HCT116 (cell line): ENCODE results near the gene RMRP. TPM values are rescaled to one million over a fixed set of nuclear protein-coding genes. Genes with fewer than 3 reads are reported as not detected.

Experiments
- ATAC-seq: fragments of 200-7000 bp; cut with Tn5 transposase; 2 replicates; pipeline ENCODE4 v1.9.1; 2020; ENCODE audit warnings: mild to moderate bottlenecking, moderate library complexity
- BruUV-seq: library from RNA; stranded (reverse); fragments of 400-500 nt; replicated peaks from 2 replicates; lab custom pipeline; 2021; lab: Mats Ljungman, UMichigan
- CTCF ChIA-PET: fragments of 300-600 bp; sonication (Branson Sonifier 250); formaldehyde crosslinking; loops from one replicate; lab custom pipeline; 2021; ENCODE audit warnings: antibody characterized with exemption; lab: Charles Lee
- POLR2A ChIA-PET: fragments of 300-600, 350-600 bp; sonication (Branson Sonifier 250); formaldehyde crosslinking; loops from one replicate; lab custom pipeline; 2021; ENCODE audit warnings: antibody characterized with exemption; lab: Charles Lee
- RAD21 ChIA-PET, 2 experiments: fragments of 300-600 bp; sonication (Branson Sonifier 250); formaldehyde crosslinking; loops; one replicate each; lab custom pipeline; 2023; ENCODE audit warnings: low total read pairs in 2 of 2; ENCODE audit not compliant: uncharacterized antibody in 2 of 2, unreplicated experiment in 2 of 2, low non-redundant PET in 1 of 2; lab: Charles Lee
- DNase-seq: peaks from one replicate; pipeline ENCODE4 v3.0.0-alpha.2; 2010; ENCODE audit warnings: low read depth, low spot score
- H2AFZ ChIP-seq: fragments of 200-600 bp; shearing (Covaris generic), sonication (generic); 2 replicates; pipeline ENCODE4 v1.6.1; 2017; ENCODE audit warnings: low read depth, mixed run types, mixed read lengths, antibody characterized with exemption, low read length; ENCODE audit not compliant: poor library complexity, severe bottlenecking
- H3K27ac ChIP-seq: 2 replicates; pipeline ENCODE4 v1.5.1; 2012; ENCODE audit warnings: low read depth, low read length
- H3K27me3 ChIP-seq: fragments of 200-600 bp; sonication (generic); 2 replicates; pipeline ENCODE4 v1.6.1; 2016; ENCODE audit warnings: mixed run types, low read length, mixed read lengths; ENCODE audit not compliant: insufficient read depth
- H3K36me3 ChIP-seq, 2 experiments: fragments of 200-500 bp in 1 of 2; fragments of 200-600 bp in 1 of 2; sonication (Bioruptor generic) in 1 of 2; sonication (generic) in 1 of 2; 2 replicates each; pipeline versions ENCODE4 v1.5.1 to v1.6.1; 2014 to 2016; ENCODE audit warnings: low read length in 2 of 2, inconsistent platforms in 1 of 2, mixed read lengths in 1 of 2, mixed run types in 1 of 2; ENCODE audit not compliant: insufficient read depth in 2 of 2, control insufficient read depth in 1 of 2
- H3K4me1 ChIP-seq, 2 experiments: fragments of 200-600 bp in 1 of 2; sonication (generic) in 1 of 2; 2 replicates each; pipeline versions ENCODE4 v1.5.1 to v1.6.1; 2012 to 2017; ENCODE audit warnings: low read length in 2 of 2, inconsistent platforms in 1 of 2, mild to moderate bottlenecking in 1 of 2, mixed read lengths in 1 of 2, mixed run types in 1 of 2, moderate library complexity in 1 of 2; ENCODE audit not compliant: insufficient read depth in 2 of 2, control insufficient read depth in 1 of 2
- H3K4me2 ChIP-seq: fragments of 200-600 bp; sonication (generic); 2 replicates; pipeline ENCODE4 v1.6.1; 2017; ENCODE audit warnings: mixed run types, low read length, mixed read lengths
- H3K4me3 ChIP-seq, 2 experiments: fragments of 200-600 bp in 1 of 2; sonication (generic) in 1 of 2; replicated peaks in 1 of 2; 2 replicates each; pipeline ENCODE4 v1.5.1; 2011 to 2016; ENCODE audit warnings: low read length in 2 of 2, control low read depth in 1 of 2, low read depth in 1 of 2, mild to moderate bottlenecking in 1 of 2, mixed read lengths in 1 of 2, mixed run types in 1 of 2
- H3K79me2 ChIP-seq: fragments of 200-600 bp; sonication (generic); 2 replicates; pipeline ENCODE4 v1.6.1; 2017; ENCODE audit warnings: mild to moderate bottlenecking, mixed run types, low read length, moderate library complexity, mixed read lengths; ENCODE audit not compliant: insufficient read depth
- H3K9ac ChIP-seq: fragments of 200-600 bp; sonication (generic); 2 replicates; pipeline ENCODE4 v1.6.1; 2016; ENCODE audit warnings: low read length, mixed read lengths
- H3K9me2 ChIP-seq: fragments of 200-600 bp; sonication (generic), shearing (Covaris generic); 2 replicates; pipeline ENCODE4 v1.6.1; 2017; ENCODE audit warnings: mixed run types, mild to moderate bottlenecking, moderate library complexity; ENCODE audit not compliant: insufficient read depth
- H3K9me3 ChIP-seq, 2 experiments: fragments of 200-500 bp in 1 of 2; fragments of 200-600 bp in 1 of 2; sonication (Bioruptor generic) in 1 of 2; sonication (generic) in 1 of 2; 2 replicates each; pipeline ENCODE4 v1.6.1; 2014 to 2017; ENCODE audit warnings: low read length in 2 of 2, mixed read lengths in 2 of 2, inconsistent platforms in 1 of 2, low read depth in 1 of 2, mild to moderate bottlenecking in 1 of 2, mixed run types in 1 of 2, moderate library complexity in 1 of 2; ENCODE audit not compliant: control insufficient read depth in 1 of 2, insufficient read depth in 1 of 2
- H4K20me1 ChIP-seq: fragments of 200-600 bp; sonication (generic), shearing (Covaris generic); 2 replicates; pipeline ENCODE4 v1.6.1; 2017; ENCODE audit warnings: mixed run types, mild to moderate bottlenecking, moderate library complexity; ENCODE audit not compliant: insufficient read depth
- CBX3 ChIP-seq: IDR thresholded peaks from 2 replicates; pipeline ENCODE4 v1.6.1; 2012; ENCODE audit warnings: low read depth
- EGR1 ChIP-seq: IDR thresholded peaks from 2 replicates; pipeline ENCODE4 v1.6.1; 2012; ENCODE audit warnings: low read depth
- EZH2 ChIP-seq: fragments of 200-600 bp; sonication (generic); IDR thresholded peaks from 2 replicates; pipeline ENCODE4 v1.6.1; 2017; ENCODE audit warnings: antibody characterized with exemption, mixed run types
- EZH2phosphoT487 ChIP-seq: fragments of 200-600 bp; IDR thresholded peaks from 2 replicates; pipeline ENCODE4 v1.6.1; 2018; ENCODE audit warnings: antibody characterized with exemption, borderline replicate concordance
- FOSL1 ChIP-seq: IDR thresholded peaks from 2 replicates; pipeline ENCODE4 v1.6.1; 2012; ENCODE audit warnings: low read depth
- JUND ChIP-seq: IDR thresholded peaks from 2 replicates; pipeline ENCODE4 v1.6.1; 2012
- POLR2A ChIP-seq: IDR thresholded peaks from 2 replicates; pipeline ENCODE4 v1.7.0; 2011; ENCODE audit warnings: borderline replicate concordance; ENCODE audit not compliant: insufficient read depth, insufficient read length; ENCODE audit errors: extremely low read depth
- SP1 ChIP-seq: IDR thresholded peaks from 2 replicates; pipeline ENCODE4 v1.6.1; 2012; ENCODE audit warnings: low read depth
- YY1 ChIP-seq: IDR thresholded peaks from 2 replicates; pipeline ENCODE4 v1.6.1; 2011; ENCODE audit warnings: low read length, low read depth, moderate library complexity, mild to moderate bottlenecking; ENCODE audit not compliant: insufficient replicate concordance; ENCODE audit errors: extremely low read depth
- ZNF274 ChIP-seq: fragments of 200-500 bp; sonication (Bioruptor generic); IDR thresholded peaks from 2 replicates; pipeline ENCODE4 v1.6.1; 2014; ENCODE audit warnings: mild to moderate bottlenecking, low read depth, low read length, inconsistent platforms
- intact Hi-C: fragments of 100-400 bp; cut with micrococcal nuclease; formaldehyde crosslinking; loops from 2 replicates; pipeline ENCODE4 v1.10.0; 2022
- total RNA-seq: library from RNA; stranded (reverse); gene quantifications from one replicate; pipeline ENCODE4 v1.2.1, GENCODE V29; 2021; ENCODE audit not compliant: unreplicated experiment
- TF ChIP-seq, protein P1 (sequence below): IDR thresholded peaks from 2 replicates; pipeline ENCODE4 v1.6.1; 2012
- TF ChIP-seq, protein P2 (sequence below): IDR thresholded peaks from 2 replicates; pipeline ENCODE4 v1.6.1; 2012
- TF ChIP-seq, protein P3 (sequence below): IDR thresholded peaks from 2 replicates; pipeline ENCODE4 v1.6.1; 2011; ENCODE audit warnings: mild to moderate bottlenecking, low read length, moderate library complexity; ENCODE audit not compliant: insufficient replicate concordance; ENCODE audit errors: extremely low read depth

Gene RMRP
- total RNA-seq, 1 experiment from 2014 or later = 30,969 TPM

DNA sequence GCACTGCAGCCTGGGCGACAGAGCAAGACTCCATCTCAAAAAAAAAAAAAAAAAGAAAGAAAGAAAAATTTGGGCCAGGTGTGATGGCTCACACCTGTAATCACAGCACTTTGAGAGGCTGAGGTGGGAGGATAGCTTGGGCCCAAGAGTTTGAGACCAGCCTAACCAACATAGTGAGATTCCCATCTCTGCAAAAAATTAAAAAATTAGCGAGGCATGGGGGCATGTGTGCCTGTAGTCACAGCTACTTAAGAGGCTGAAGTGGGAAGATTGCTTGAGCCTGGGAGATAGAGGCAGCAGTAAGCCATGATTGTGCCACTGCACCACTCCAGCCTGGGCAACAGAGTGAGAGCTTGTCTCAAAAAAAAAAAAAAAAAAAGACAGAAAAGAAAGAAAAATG, 4.2 kb downstream of the RMRP start (continued):
- no peak for TF ChIP-seq YY1
- TF ChIP-seq, protein P1, sequence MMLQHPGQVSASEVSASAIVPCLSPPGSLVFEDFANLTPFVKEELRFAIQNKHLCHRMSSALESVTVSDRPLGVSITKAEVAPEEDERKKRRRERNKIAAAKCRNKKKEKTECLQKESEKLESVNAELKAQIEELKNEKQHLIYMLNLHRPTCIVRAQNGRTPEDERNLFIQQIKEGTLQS = no peak
- TF ChIP-seq EGR1 = no peak

DNA sequence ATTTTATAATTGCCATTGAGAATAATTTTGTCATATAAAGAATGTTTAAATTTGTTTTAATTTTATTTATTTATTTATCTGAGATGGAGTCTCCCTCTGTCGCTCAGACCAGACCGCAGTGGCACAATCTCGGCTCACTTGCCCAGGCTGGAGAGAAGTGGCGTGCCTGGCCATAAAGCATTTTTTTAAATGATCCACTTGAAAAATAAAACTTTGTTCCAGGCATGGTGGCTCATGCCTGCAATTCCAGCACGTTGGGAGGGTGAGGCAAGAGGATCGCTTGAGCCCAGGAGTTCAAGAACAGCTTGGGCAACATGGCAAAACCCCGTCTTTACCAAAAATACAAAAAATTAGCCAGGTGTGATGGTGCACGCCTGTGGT, 5.0 kb downstream of the RMRP start:
- TF ChIP-seq POLR2A (no peak), YY1 (no peak), FOSL1 (no peak), CBX3 (no peak), JUND (no peak), ZNF274 (no peak), EZH2phosphoT487 (no peak), SP1 (no peak), EZH2 (no peak), EGR1 (no peak)
- TF ChIP-seq, protein P2, sequence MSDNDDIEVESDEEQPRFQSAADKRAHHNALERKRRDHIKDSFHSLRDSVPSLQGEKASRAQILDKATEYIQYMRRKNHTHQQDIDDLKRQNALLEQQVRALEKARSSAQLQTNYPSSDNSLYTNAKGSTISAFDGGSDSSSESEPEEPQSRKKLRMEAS = no peak
- TF ChIP-seq, protein P1 = no peak
- TF ChIP-seq, protein P3, sequence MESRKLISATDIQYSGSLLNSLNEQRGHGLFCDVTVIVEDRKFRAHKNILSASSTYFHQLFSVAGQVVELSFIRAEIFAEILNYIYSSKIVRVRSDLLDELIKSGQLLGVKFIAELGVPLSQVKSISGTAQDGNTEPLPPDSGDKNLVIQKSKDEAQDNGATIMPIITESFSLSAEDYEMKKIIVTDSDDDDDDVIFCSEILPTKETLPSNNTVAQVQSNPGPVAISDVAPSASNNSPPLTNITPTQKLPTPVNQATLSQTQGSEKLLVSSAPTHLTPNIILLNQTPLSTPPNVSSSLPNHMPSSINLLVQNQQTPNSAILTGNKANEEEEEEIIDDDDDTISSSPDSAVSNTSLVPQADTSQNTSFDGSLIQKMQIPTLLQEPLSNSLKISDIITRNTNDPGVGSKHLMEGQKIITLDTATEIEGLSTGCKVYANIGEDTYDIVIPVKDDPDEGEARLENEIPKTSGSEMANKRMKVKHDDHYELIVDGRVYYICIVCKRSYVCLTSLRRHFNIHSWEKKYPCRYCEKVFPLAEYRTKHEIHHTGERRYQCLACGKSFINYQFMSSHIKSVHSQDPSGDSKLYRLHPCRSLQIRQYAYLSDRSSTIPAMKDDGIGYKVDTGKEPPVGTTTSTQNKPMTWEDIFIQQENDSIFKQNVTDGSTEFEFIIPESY = no peak
- ChIA-PET RAD21 (no interaction called here), CTCF (no interaction called here), POLR2A (no interaction called here)
- H3K36me3 ChIP-seq = no peaks in the 10 kb centered on the region
- no peaks in the 10 kb centered on the region for H3K9me2 ChIP-seq
- H3K4me3 ChIP-seq = no peak overlapping the region
- H3K4me2 ChIP-seq = no peak overlapping the region
- H2AFZ ChIP-seq = no peak overlapping the region
- no peaks in the 10 kb centered on the region for H3K79me2 ChIP-seq
- H4K20me1 ChIP-seq = no peaks in the 10 kb centered on the region
- no peak overlapping the region for H3K27ac ChIP-seq
- no peak for ATAC-seq
- no peaks in the 10 kb centered on the region for H3K9me3 ChIP-seq
- no TSS peak for BruUV-seq
- peaks cover 5 to 19% of the 10 kb centered on the region in 2 experiments; a peak in 3 of 4 replicates for H3K4me1 ChIP-seq
- H3K27me3 ChIP-seq = no peaks in the 10 kb centered on the region
- H3K9ac ChIP-seq = no peak overlapping the region
- DNase-seq = no peak
- intact Hi-C loops = loop anchor here (10.0 kb wide), 1 partner anchor 538 kb away; the partner anchor contains the start of gene ATOSB
